GM23338 (cell line): ENCODE results near the gene AIG1. TPM values are rescaled to one million over a fixed set of nuclear protein-coding genes. Genes with fewer than 3 reads are reported as not detected.

Experiments
- ATAC-seq: fragments of 200-7000 bp; cut with Tn5 transposase; 3 replicates; pipeline ENCODE4 v1.9.1; 2020
- DNase-seq: peaks from one replicate; pipeline ENCODE4 v3.0.0-alpha.2; 2015; ENCODE audit warnings: low spot score
- H2AFZ ChIP-seq: fragments of 200-600 bp; sonication (generic); 2 replicates; pipeline ENCODE4 v1.8.0; 2016; ENCODE audit warnings: antibody characterized with exemption, mild to moderate bottlenecking, moderate library complexity
- H3F3A ChIP-seq: fragments of 200-600 bp; sonication (generic); replicated peaks from 2 replicates; pipeline ENCODE4 v1.8.0; 2017; ENCODE audit warnings: antibody characterized with exemption, mixed run types, low read depth
- H3K27ac ChIP-seq: fragments of 200-600 bp; sonication (generic); 2 replicates; pipeline ENCODE4 v1.6.1; 2016; ENCODE audit warnings: low read depth
- H3K27me3 ChIP-seq: fragments of 200-600 bp; sonication (generic); 2 replicates; pipeline ENCODE4 v1.8.0; 2016; ENCODE audit warnings: mild to moderate bottlenecking, mixed run types, moderate library complexity; ENCODE audit not compliant: insufficient read depth
- H3K36me3 ChIP-seq: fragments of 200-600 bp; sonication (generic); 2 replicates; pipeline ENCODE4 v1.8.0; 2016; ENCODE audit warnings: mild to moderate bottlenecking; ENCODE audit not compliant: insufficient read depth
- H3K4me1 ChIP-seq: fragments of 200-600 bp; sonication (generic); 2 replicates; pipeline ENCODE4 v1.8.0; 2016; ENCODE audit warnings: mild to moderate bottlenecking, moderate library complexity; ENCODE audit not compliant: insufficient read depth
- H3K4me2 ChIP-seq: fragments of 200-600 bp; sonication (generic); 2 replicates; pipeline ENCODE4 v1.7.1; 2017; ENCODE audit warnings: mixed run types
- H3K4me3 ChIP-seq: fragments of 200-600 bp; sonication (generic); 2 replicates; pipeline ENCODE4 v1.6.1; 2016; ENCODE audit warnings: mixed run types
- H3K79me2 ChIP-seq: fragments of 200-600 bp; sonication (generic); replicated peaks from 2 replicates; pipeline ENCODE4 v1.8.0; 2017; ENCODE audit warnings: mild to moderate bottlenecking; ENCODE audit not compliant: insufficient read depth
- H3K9me2 ChIP-seq: fragments of 200-600 bp; sonication (generic); 2 replicates; pipeline ENCODE4 v1.8.0; 2017; ENCODE audit not compliant: insufficient read depth
- H4K20me1 ChIP-seq: fragments of 200-600 bp; sonication (generic); replicated peaks from 2 replicates; pipeline ENCODE4 v1.8.0; 2017; ENCODE audit warnings: mild to moderate bottlenecking; ENCODE audit not compliant: insufficient read depth
- H3K27ac Mint-ChIP-seq: 2 replicates; pipeline ENCODE4 v1.8.0; 2020; ENCODE audit warnings: inconsistent platforms, mild to moderate bottlenecking, moderate library complexity, mixed read lengths
- H3K27me3 Mint-ChIP-seq: 3 replicates; pipeline ENCODE4 v1.8.0; 2022; ENCODE audit warnings: low read depth, mild to moderate bottlenecking, moderate library complexity, mixed read lengths, inconsistent platforms; ENCODE audit not compliant: insufficient read depth, poor library complexity
- H3K36me3 Mint-ChIP-seq: 3 replicates; pipeline ENCODE4 v1.8.0; 2021; ENCODE audit warnings: low read depth, mild to moderate bottlenecking, inconsistent platforms, moderate library complexity, mixed read lengths
- H3K4me1 Mint-ChIP-seq: 3 replicates; pipeline ENCODE4 v1.8.0; 2020; ENCODE audit warnings: mild to moderate bottlenecking, inconsistent platforms, mixed read lengths
- H3K4me3 Mint-ChIP-seq: 3 replicates; pipeline ENCODE4 v1.8.0; 2021; ENCODE audit warnings: moderate library complexity, mild to moderate bottlenecking, inconsistent platforms, mixed read lengths
- H3K9me3 Mint-ChIP-seq: 3 replicates; pipeline ENCODE4 v1.8.0; 2020; ENCODE audit warnings: moderate library complexity, mild to moderate bottlenecking, inconsistent platforms, mixed read lengths
- CREB1 ChIP-seq: fragments of 250-450 bp; sonication (Bioruptor Pico); IDR thresholded peaks from 2 replicates; pipeline ENCODE4 v1.5.0; 2020; ENCODE audit warnings: low read depth, mild to moderate bottlenecking, moderate library complexity
- EZH2 ChIP-seq: fragments of 200-600 bp; sonication (generic); IDR thresholded peaks from one replicate; pipeline ENCODE4 v1.8.0; 2017; ENCODE audit warnings: antibody characterized with exemption, mild to moderate bottlenecking, low read depth; ENCODE audit not compliant: unreplicated experiment
- EZH2phosphoT487 ChIP-seq: fragments of 200-600 bp; sonication (generic); IDR thresholded peaks from one replicate; pipeline ENCODE4 v1.8.1; 2018; ENCODE audit warnings: antibody characterized with exemption; ENCODE audit not compliant: unreplicated experiment
- NANOG ChIP-seq: IDR thresholded peaks from 2 replicates; pipeline ENCODE4 v1.6.1; 2016; ENCODE audit warnings: antibody characterized with exemption, borderline replicate concordance
- STAT1 ChIP-seq: IDR thresholded peaks from one replicate; pipeline ENCODE4 v1.6.1; 2016; ENCODE audit warnings: antibody characterized with exemption; ENCODE audit not compliant: unreplicated experiment
- ZNF114 ChIP-seq: fragments of 250-450 bp; sonication (Bioruptor Pico); IDR thresholded peaks from 2 replicates; pipeline ENCODE4 v1.5.0; 2020; ENCODE audit warnings: mild to moderate bottlenecking, moderate library complexity
- ZNF331 ChIP-seq: fragments of 250-450 bp; sonication (Bioruptor Pico); IDR thresholded peaks from 2 replicates; pipeline ENCODE4 v1.5.0; 2020; ENCODE audit warnings: low read depth, mild to moderate bottlenecking, moderate library complexity
- polyA plus RNA-seq: library from polyadenylated mRNA; unstranded; fragments of >200 nt; fragmentation: Nextera tagmentation; extraction: Ambion mirVana; gene quantifications from 2 replicates; pipeline ENCODE4 v1.2.1, GENCODE V29; 2016
- total RNA-seq: library from RNA; depleted of rRNA; stranded (reverse); fragments of >200 nt; shearing (Covaris generic); gene quantifications from 2 replicates; pipeline ENCODE4 v1.2.3, GENCODE V29; 2014
- TF ChIP-seq, protein P1 (sequence below): IDR thresholded peaks from 2 replicates; pipeline ENCODE4 v1.6.1; 2016; ENCODE audit warnings: antibody characterized with exemption
- TF ChIP-seq, protein P2 (sequence below), 2 experiments: fragments of 200-600 bp in 1 of 2; sonication (generic) in 1 of 2; conservative IDR thresholded peaks; 2 replicates each; pipeline versions ENCODE4 v1.5.1 to v1.6.1; 2016 to 2017; ENCODE audit warnings: antibody characterized with exemption in 2 of 2, low read depth in 2 of 2, mild to moderate bottlenecking in 2 of 2, moderate library complexity in 1 of 2
- TF ChIP-seq, protein P3 (sequence below): fragments of 250-450 bp; sonication (Bioruptor Pico); IDR thresholded peaks from 2 replicates; pipeline ENCODE4 v1.5.0; 2020; ENCODE audit warnings: mild to moderate bottlenecking, moderate library complexity

The AIG1 gene
- total and polyA plus RNA-seq, 2 experiments from 2014 or later = 65.2 to 88.4 TPM

DNA sequence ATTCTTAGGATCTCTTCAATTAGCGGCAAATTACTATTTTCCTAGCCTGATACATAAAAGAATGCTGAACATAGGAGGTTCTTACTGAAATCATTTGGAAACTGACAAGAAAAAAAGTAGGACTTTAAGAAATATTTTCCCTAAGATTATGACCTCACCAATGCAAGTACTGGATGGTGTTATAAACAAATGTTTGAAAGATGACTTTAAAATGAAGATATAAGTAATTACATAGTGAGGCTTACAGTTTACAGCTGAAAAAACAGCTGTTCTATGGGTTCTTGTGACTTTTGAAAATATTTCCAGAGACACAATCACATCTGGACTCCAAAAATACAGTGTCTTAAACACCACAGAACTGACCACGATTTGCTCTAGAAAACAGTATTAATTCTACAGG lies 324.9 kb downstream of the AIG1 start:
- Histone ChIP-seq H3F3A (no peaks in the 10 kb centered on the region), H2AFZ (no peak overlapping the region), H3K4me2 (no peak overlapping the region), H3K27ac (no peak overlapping the region), H4K20me1 (no peaks in the 10 kb centered on the region), H3K9me2 (peaks cover 5% of the 10 kb centered on the region), H3K36me3 (no peaks in the 10 kb centered on the region), H3K4me1 (no peaks in the 10 kb centered on the region), H3K27me3 (no peaks in the 10 kb centered on the region), H3K79me2 (no peaks in the 10 kb centered on the region), H3K4me3 (no peak overlapping the region)
- H3K27me3 Mint-ChIP-seq = peaks cover 3% of the 10 kb centered on the region
- DNase-seq (no peak), ATAC-seq (no peak)
- no peak overlapping the region for H3K4me3 Mint-ChIP-seq
- no peaks in the 10 kb centered on the region for H3K9me3 Mint-ChIP-seq
- no peaks in the 10 kb centered on the region for H3K36me3 Mint-ChIP-seq
- H3K27ac Mint-ChIP-seq = no peak overlapping the region
- H3K4me1 Mint-ChIP-seq = no peaks in the 10 kb centered on the region; the same call in 2 of the 3 replicates
- TF ChIP-seq, protein P1, sequence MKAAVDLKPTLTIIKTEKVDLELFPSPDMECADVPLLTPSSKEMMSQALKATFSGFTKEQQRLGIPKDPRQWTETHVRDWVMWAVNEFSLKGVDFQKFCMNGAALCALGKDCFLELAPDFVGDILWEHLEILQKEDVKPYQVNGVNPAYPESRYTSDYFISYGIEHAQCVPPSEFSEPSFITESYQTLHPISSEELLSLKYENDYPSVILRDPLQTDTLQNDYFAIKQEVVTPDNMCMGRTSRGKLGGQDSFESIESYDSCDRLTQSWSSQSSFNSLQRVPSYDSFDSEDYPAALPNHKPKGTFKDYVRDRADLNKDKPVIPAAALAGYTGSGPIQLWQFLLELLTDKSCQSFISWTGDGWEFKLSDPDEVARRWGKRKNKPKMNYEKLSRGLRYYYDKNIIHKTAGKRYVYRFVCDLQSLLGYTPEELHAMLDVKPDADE = no peak
- TF ChIP-seq EZH2phosphoT487 = no peak
- TF ChIP-seq, protein P2, sequence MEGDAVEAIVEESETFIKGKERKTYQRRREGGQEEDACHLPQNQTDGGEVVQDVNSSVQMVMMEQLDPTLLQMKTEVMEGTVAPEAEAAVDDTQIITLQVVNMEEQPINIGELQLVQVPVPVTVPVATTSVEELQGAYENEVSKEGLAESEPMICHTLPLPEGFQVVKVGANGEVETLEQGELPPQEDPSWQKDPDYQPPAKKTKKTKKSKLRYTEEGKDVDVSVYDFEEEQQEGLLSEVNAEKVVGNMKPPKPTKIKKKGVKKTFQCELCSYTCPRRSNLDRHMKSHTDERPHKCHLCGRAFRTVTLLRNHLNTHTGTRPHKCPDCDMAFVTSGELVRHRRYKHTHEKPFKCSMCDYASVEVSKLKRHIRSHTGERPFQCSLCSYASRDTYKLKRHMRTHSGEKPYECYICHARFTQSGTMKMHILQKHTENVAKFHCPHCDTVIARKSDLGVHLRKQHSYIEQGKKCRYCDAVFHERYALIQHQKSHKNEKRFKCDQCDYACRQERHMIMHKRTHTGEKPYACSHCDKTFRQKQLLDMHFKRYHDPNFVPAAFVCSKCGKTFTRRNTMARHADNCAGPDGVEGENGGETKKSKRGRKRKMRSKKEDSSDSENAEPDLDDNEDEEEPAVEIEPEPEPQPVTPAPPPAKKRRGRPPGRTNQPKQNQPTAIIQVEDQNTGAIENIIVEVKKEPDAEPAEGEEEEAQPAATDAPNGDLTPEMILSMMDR (conservative IDR thresholded peaks at IDR 0.05; ENCODE audit: low read depth in 2 of 2) = no peak
- no peak for TF ChIP-seq NANOG
- TF ChIP-seq EZH2 = no peak
- no peak for TF ChIP-seq ZNF114 (CRISPR knock-in tag)
- no peak for TF ChIP-seq CREB1 (CRISPR knock-in tag)

DNA sequence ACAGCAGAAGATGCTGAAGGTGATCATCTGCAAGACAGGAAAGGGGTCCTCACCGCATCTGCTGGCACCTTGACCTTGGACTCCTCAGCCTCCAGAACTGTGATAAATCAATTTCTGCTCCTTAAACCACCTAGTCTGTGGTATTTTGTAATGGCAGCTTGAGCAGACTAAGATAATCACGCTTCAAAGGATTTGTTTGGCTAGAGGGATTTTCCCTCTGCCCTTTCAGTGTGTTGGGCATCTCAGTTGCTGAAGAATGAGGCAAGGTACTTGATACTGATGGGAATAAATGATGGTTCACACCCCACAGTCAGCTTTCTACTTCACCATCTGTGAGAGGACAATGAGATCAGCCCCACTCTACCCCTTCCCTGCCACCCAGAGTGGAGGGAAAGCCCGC lies 329.6 kb downstream of the AIG1 start:
- no peaks in the 10 kb centered on the region for H3K36me3 ChIP-seq
- no peak overlapping the region for H2AFZ ChIP-seq
- H3K4me1 Mint-ChIP-seq = no peaks in the 10 kb centered on the region; the same call in 2 of the 3 replicates
- DNase-seq (no peak), ATAC-seq (no peak)
- H3K4me2 ChIP-seq = no peak overlapping the region
- H3K4me3 Mint-ChIP-seq = no peak overlapping the region
- H3K27ac ChIP-seq = no peak overlapping the region
- H4K20me1 ChIP-seq = no peaks in the 10 kb centered on the region
- no peaks in the 10 kb centered on the region for H3F3A ChIP-seq
- H3K36me3 Mint-ChIP-seq = no peaks in the 10 kb centered on the region; the same call in 2 of the 3 replicates
- H3K27me3 Mint-ChIP-seq = peaks cover 10% of the 10 kb centered on the region
- peaks cover 13% of the 10 kb centered on the region for H3K9me2 ChIP-seq
- no peak overlapping the region for H3K4me3 ChIP-seq
- no peaks in the 10 kb centered on the region for H3K79me2 ChIP-seq
- no peaks in the 10 kb centered on the region for H3K27me3 ChIP-seq
- no peak overlapping the region for H3K27ac Mint-ChIP-seq
- no peaks in the 10 kb centered on the region for H3K4me1 ChIP-seq
- H3K9me3 Mint-ChIP-seq = no peaks in the 10 kb centered on the region
- TF ChIP-seq EZH2 (no peak), STAT1 (no peak), CREB1 (CRISPR knock-in tag) (no peak), ZNF114 (CRISPR knock-in tag) (no peak), ZNF331 (CRISPR knock-in tag) (no peak)
- TF ChIP-seq, protein P1 = no peak
- TF ChIP-seq, protein P3, sequence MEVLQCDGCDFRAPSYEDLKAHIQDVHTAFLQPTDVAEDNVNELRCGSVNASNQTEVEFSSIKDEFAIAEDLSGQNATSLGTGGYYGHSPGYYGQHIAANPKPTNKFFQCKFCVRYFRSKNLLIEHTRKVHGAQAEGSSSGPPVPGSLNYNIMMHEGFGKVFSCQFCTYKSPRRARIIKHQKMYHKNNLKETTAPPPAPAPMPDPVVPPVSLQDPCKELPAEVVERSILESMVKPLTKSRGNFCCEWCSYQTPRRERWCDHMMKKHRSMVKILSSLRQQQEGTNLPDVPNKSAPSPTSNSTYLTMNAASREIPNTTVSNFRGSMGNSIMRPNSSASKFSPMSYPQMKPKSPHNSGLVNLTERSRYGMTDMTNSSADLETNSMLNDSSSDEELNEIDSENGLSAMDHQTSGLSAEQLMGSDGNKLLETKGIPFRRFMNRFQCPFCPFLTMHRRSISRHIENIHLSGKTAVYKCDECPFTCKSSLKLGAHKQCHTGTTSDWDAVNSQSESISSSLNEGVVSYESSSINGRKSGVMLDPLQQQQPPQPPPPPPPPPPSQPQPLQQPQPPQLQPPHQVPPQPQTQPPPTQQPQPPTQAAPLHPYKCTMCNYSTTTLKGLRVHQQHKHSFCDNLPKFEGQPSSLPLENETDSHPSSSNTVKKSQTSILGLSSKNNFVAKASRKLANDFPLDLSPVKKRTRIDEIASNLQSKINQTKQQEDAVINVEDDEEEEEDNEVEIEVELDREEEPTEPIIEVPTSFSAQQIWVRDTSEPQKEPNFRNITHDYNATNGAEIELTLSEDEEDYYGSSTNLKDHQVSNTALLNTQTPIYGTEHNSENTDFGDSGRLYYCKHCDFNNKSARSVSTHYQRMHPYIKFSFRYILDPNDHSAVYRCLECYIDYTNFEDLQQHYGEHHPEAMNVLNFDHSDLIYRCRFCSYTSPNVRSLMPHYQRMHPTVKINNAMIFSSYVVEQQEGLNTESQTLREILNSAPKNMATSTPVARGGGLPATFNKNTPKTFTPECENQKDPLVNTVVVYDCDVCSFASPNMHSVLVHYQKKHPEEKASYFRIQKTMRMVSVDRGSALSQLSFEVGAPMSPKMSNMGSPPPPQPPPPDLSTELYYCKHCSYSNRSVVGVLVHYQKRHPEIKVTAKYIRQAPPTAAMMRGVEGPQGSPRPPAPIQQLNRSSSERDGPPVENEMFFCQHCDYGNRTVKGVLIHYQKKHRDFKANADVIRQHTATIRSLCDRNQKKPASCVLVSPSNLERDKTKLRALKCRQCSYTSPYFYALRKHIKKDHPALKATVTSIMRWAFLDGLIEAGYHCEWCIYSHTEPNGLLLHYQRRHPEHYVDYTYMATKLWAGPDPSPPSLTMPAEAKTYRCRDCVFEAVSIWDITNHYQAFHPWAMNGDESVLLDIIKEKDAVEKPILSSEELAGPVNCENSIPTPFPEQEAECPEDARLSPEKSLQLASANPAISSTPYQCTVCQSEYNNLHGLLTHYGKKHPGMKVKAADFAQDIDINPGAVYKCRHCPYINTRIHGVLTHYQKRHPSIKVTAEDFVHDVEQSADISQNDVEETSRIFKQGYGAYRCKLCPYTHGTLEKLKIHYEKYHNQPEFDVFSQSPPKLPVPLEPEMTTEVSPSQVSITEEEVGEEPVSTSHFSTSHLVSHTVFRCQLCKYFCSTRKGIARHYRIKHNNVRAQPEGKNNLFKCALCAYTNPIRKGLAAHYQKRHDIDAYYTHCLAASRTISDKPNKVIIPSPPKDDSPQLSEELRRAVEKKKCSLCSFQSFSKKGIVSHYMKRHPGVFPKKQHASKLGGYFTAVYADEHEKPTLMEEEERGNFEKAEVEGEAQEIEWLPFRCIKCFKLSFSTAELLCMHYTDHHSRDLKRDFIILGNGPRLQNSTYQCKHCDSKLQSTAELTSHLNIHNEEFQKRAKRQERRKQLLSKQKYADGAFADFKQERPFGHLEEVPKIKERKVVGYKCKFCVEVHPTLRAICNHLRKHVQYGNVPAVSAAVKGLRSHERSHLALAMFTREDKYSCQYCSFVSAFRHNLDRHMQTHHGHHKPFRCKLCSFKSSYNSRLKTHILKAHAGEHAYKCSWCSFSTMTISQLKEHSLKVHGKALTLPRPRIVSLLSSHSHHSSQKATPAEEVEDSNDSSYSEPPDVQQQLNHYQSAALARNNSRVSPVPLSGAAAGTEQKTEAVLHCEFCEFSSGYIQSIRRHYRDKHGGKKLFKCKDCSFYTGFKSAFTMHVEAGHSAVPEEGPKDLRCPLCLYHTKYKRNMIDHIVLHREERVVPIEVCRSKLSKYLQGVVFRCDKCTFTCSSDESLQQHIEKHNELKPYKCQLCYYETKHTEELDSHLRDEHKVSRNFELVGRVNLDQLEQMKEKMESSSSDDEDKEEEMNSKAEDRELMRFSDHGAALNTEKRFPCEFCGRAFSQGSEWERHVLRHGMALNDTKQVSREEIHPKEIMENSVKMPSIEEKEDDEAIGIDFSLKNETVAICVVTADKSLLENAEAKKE (CRISPR knock-in tag) = no peak
